ENCODE measurements around the gene TTC23. TPM values are rescaled to one million over a fixed set of nuclear protein-coding genes. Genes with fewer than 3 reads are reported as not detected.

The TTC23 gene
- total and polyA plus RNA-seq, 2 donors (not counting 3 experiments of a cell fraction or from before 2014, with no cell fraction given): 4.1 to 27.3 TPM

- no TSS peak for BruUV-seq (replicated peaks)
- Histone ChIP-seq H3K4me2 (ENCODE audit: insufficient read depth, low read length) (peak overlapping the region; percentile 74), H4K20me1 (replicated peaks; ENCODE audit: control insufficient read depth, extremely low read depth, insufficient read depth, low read length) (no peaks in the 10 kb centered on the region), H3K27ac (ENCODE audit: insufficient read depth, low read depth, low read length) (no peak overlapping the region), H3K79me2 (ENCODE audit: control insufficient read depth, insufficient read depth, low read length) (no peaks in the 10 kb centered on the region), H3K9ac (replicated peaks; ENCODE audit: extremely low read depth, insufficient read depth, low read length) (no peak overlapping the region), H3K36me3 (ENCODE audit: control insufficient read depth in 2 of 2, extremely low read depth in 1 of 2, insufficient read depth in 2 of 2, low read length in 2 of 2) (no peaks in the 10 kb centered on the region), H2AFZ (ENCODE audit: low read depth, low read length) (peak overlapping the region; percentile 89), H3K27me3 (ENCODE audit: control insufficient read depth in 2 of 2, insufficient read depth in 2 of 2, low read length in 2 of 2) (peaks cover 3% of the 10 kb centered on the region in 2 experiments), H3K9me1 (replicated peaks; ENCODE audit: control insufficient read depth, extremely low read depth, insufficient read depth, low read length) (no peaks in the 10 kb centered on the region), H3K4me3 (replicated peaks in 1 of 3; ENCODE audit: insufficient read depth in 1 of 3, low read depth in 1 of 3, low read length in 3 of 3) (peak overlapping the region; percentile 23 to 44 (median 38)), H3K4me1 (ENCODE audit: control insufficient read depth, extremely low read depth, insufficient read depth, low read length) (peaks cover 7% of the 10 kb centered on the region), H3K9me3 (replicated peaks; ENCODE audit: control insufficient read depth, insufficient read depth, low read length) (no peaks in the 10 kb centered on the region)
- CTCF ChIA-PET: interaction anchor here (0.7 to 3.0 kb wide), 33 partner anchors 9 to 651 kb away, joined by 3 to 40 read pairs (median 4); partner anchors contain the start of genes LRRC28 and TTC23
- FAIRE-seq (peak; percentile 67), DNase-seq (ENCODE audit: low read depth, low spot score) (peak; percentile 68)
- intact Hi-C loops (cut with micrococcal nuclease): loop anchor here (1.0 to 10.0 kb wide), 5 partner anchors 18 to 627 kb away; partner anchors contain the start of genes LYSMD4 and TTC23
- dilution Hi-C loops (cut with MboI; ENCODE audit: extremely low pct_ligation_motif_present, low sequenced_read_pairs): no loop called here
- POLR2A ChIA-PET: interaction anchor here (1.0 kb wide), 1 partner anchor 18 kb away, joined by 4 read pairs; no protein-coding TSS in a partner anchor
- TF ChIP-seq POLR2AphosphoS5 (IDR thresholded peaks at IDR 0.05; ENCODE audit: insufficient read depth, low read depth, low read length) (no peak), MAX (IDR thresholded peaks at IDR 0.05; ENCODE audit: insufficient read depth, insufficient read length) (no peak), CTCF (IDR thresholded peaks at IDR 0.05; ENCODE audit: extremely low read depth in 1 of 2, insufficient read depth in 1 of 2, low read depth in 1 of 2, low read length in 2 of 2) (peak in 1 of 2 donors; percentile 27)
These were observed 143.7 kb downstream of the TTC23 start for GRCh38 chr15:99105514-99106341.

Measured in endothelial cell of umbilical vein (primary cell).